ENCODE measurements around the gene TMEM150B. TPM values are rescaled to one million over a fixed set of nuclear protein-coding genes. Genes with fewer than 3 reads are reported as not detected.

The TMEM150B gene
- total RNA-seq, 1 donor from 2014 or later, result not detected

- Mint-ChIP-seq H3K4me1 (ENCODE audit: low read depth, unreplicated experiment) (no peaks in the 10 kb centered on the region), H3K27me3 (ENCODE audit: low read depth, unreplicated experiment) (peaks cover 65% of the 10 kb centered on the region), H3K36me3 (ENCODE audit: low read depth, unreplicated experiment) (peaks cover 4% of the 10 kb centered on the region), H3K4me3 (ENCODE audit: unreplicated experiment) (peak overlapping the region; percentile 79), H3K27ac (ENCODE audit: unreplicated experiment) (no peak overlapping the region), H3K9me3 (ENCODE audit: unreplicated experiment) (peaks cover 6% of the 10 kb centered on the region)
- peak overlapping the region; percentile 17 for H3K4me3 ChIP-seq (ENCODE audit: insufficient read depth, low read depth, low read length)
- no peaks in the 10 kb centered on the region for H3K36me3 ChIP-seq (ENCODE audit: insufficient read depth, low read length)
- no peaks in the 10 kb centered on the region for H3K9me3 ChIP-seq (ENCODE audit: insufficient read depth, low read depth, low read length)
- H3K27ac ChIP-seq (ENCODE audit: low read depth, low read length), result no peak overlapping the region
- FAIRE-seq, result no peak
- H3K79me2 ChIP-seq (ENCODE audit: insufficient read depth, low read length), result no peaks in the 10 kb centered on the region
- H3K4me2 ChIP-seq (ENCODE audit: low read length), result peak overlapping the region; percentile 82
- peaks cover 11% of the 10 kb centered on the region for H4K20me1 ChIP-seq (ENCODE audit: insufficient read depth, low read length)
- H3K9ac ChIP-seq (ENCODE audit: low read length), result peak overlapping the region; percentile 43
- DNase-seq (ENCODE audit: low read depth), result no peak
- H3K4me1 ChIP-seq (ENCODE audit: insufficient read depth, low read length), result peaks cover 10% of the 10 kb centered on the region
- peak overlapping the region; percentile 81 for H2AFZ ChIP-seq (ENCODE audit: low read depth, low read length)
- H3K27me3 ChIP-seq (ENCODE audit: insufficient read depth, low read length), result peaks cover 17% of the 10 kb centered on the region
- TF ChIP-seq, protein P1, sequence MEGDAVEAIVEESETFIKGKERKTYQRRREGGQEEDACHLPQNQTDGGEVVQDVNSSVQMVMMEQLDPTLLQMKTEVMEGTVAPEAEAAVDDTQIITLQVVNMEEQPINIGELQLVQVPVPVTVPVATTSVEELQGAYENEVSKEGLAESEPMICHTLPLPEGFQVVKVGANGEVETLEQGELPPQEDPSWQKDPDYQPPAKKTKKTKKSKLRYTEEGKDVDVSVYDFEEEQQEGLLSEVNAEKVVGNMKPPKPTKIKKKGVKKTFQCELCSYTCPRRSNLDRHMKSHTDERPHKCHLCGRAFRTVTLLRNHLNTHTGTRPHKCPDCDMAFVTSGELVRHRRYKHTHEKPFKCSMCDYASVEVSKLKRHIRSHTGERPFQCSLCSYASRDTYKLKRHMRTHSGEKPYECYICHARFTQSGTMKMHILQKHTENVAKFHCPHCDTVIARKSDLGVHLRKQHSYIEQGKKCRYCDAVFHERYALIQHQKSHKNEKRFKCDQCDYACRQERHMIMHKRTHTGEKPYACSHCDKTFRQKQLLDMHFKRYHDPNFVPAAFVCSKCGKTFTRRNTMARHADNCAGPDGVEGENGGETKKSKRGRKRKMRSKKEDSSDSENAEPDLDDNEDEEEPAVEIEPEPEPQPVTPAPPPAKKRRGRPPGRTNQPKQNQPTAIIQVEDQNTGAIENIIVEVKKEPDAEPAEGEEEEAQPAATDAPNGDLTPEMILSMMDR (IDR thresholded peaks at IDR 0.05; ENCODE audit: insufficient read depth, low read depth, low read length), result no peak
- no peak for TF ChIP-seq EZH2 (IDR thresholded peaks at IDR 0.05; ENCODE audit: insufficient read depth, low read length)
These were observed 28.9 kb upstream of the TMEM150B start for GRCh38 chr19:55353803-55354697.

DNA sequence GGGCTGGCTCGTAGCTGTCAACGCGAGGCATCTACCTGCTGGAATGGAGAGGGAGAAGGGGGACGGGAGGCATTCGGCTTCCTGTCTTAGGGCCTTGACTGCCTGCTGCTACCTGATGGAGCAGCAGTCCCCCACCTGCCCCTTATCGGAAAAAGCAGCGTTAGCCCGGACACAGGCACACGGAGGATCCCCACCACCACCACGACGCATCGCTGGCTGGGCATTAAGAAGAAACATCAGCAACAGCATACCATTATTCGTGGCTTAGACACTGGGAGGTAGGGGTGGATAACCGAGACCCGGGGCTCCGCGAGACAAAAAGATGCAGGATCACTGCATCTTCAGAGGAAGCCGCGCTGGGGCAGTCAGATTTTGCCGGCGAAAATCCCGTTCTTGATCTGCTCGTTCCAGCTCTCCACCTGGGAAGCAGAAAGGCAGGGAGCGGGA, 28.2 kb upstream of the TMEM150B start:
- DNase-seq (ENCODE audit: low read depth), result no peak
- TF ChIP-seq, protein P1 (IDR thresholded peaks at IDR 0.05; ENCODE audit: insufficient read depth, low read depth, low read length), result no peak
- no peak for TF ChIP-seq EZH2 (IDR thresholded peaks at IDR 0.05; ENCODE audit: insufficient read depth, low read length)

More for the DNA sequence above, 28.2 kb upstream of the TMEM150B start:
- Histone ChIP-seq H3K36me3 (ENCODE audit: insufficient read depth, low read length) (no peaks in the 10 kb centered on the region), H3K79me2 (ENCODE audit: insufficient read depth, low read length) (no peaks in the 10 kb centered on the region), H3K4me1 (ENCODE audit: insufficient read depth, low read length) (peaks cover 10% of the 10 kb centered on the region), H3K27ac (ENCODE audit: low read depth, low read length) (no peak overlapping the region), H3K27me3 (ENCODE audit: insufficient read depth, low read length) (peaks cover 17% of the 10 kb centered on the region), H3K9me3 (ENCODE audit: insufficient read depth, low read depth, low read length) (no peaks in the 10 kb centered on the region), H3K4me3 (ENCODE audit: insufficient read depth, low read depth, low read length) (peak overlapping the region; percentile 17), H2AFZ (ENCODE audit: low read depth, low read length) (peak overlapping the region; percentile 81), H3K4me2 (ENCODE audit: low read length) (peak overlapping the region; percentile 82), H4K20me1 (ENCODE audit: insufficient read depth, low read length) (peaks cover 11% of the 10 kb centered on the region), H3K9ac (ENCODE audit: low read length) (peak overlapping the region; percentile 43)
- Mint-ChIP-seq H3K4me3 (ENCODE audit: unreplicated experiment) (peak overlapping the region; percentile 79), H3K36me3 (ENCODE audit: low read depth, unreplicated experiment) (peaks cover 6% of the 10 kb centered on the region), H3K27me3 (ENCODE audit: low read depth, unreplicated experiment) (peaks cover 58% of the 10 kb centered on the region), H3K27ac (ENCODE audit: unreplicated experiment) (no peak overlapping the region), H3K4me1 (ENCODE audit: low read depth, unreplicated experiment) (peaks cover 1% of the 10 kb centered on the region), H3K9me3 (ENCODE audit: unreplicated experiment) (peaks cover 6% of the 10 kb centered on the region)
- FAIRE-seq, result no peak

Data from astrocyte (in vitro differentiated cells and primary cell).